CD14-positive monocyte (primary cell): ENCODE results near the gene KCNC1. TPM values are rescaled to one million over a fixed set of nuclear protein-coding genes. Genes with fewer than 3 reads are reported as not detected.

Source experiments
- DNase-seq, 3 donors: peaks; one replicate each; pipeline ENCODE4 v3.0.0-alpha.2; 2011 to 2022
- H2AFZ ChIP-seq: 2 replicates; pipeline ENCODE4 v1.6.0; 2012; ENCODE audit warnings: mild to moderate bottlenecking, low read depth, low read length, inconsistent platforms; ENCODE audit not compliant: insufficient read depth, poor library complexity, severe bottlenecking
- H3K27ac ChIP-seq, 2 donors: 1 replicate in 1 of 2; 2 replicates in 1 of 2; pipeline ENCODE4 v1.5.1; 2012 to 2013; ENCODE audit warnings: low read length in 2 of 2, control low read depth in 1 of 2, inconsistent platforms in 1 of 2, low read depth in 1 of 2, mild to moderate bottlenecking in 1 of 2
- H3K27me3 ChIP-seq, 2 donors: one replicate each; pipeline versions ENCODE4 v1.6.0 to v1.6.1; 2011 to 2013; ENCODE audit warnings: low read length in 2 of 2; ENCODE audit not compliant: control insufficient read depth in 2 of 2, insufficient read depth in 2 of 2
- H3K36me3 ChIP-seq, 2 donors: replicated peaks in 1 of 2; 1 replicate in 1 of 2; 2 replicates in 1 of 2; pipeline versions ENCODE4 v1.5.1 to v1.6.1; 2012 to 2013; ENCODE audit warnings: low read length in 2 of 2, control low read depth in 1 of 2, inconsistent platforms in 1 of 2, mild to moderate bottlenecking in 1 of 2; ENCODE audit not compliant: insufficient read depth in 2 of 2, control insufficient read depth in 1 of 2
- H3K4me1 ChIP-seq, 2 donors: 1 replicate in 1 of 2; 2 replicates in 1 of 2; pipeline versions ENCODE4 v1.5.1 to v1.6.1; 2012 to 2013; ENCODE audit warnings: low read length in 2 of 2, control low read depth in 1 of 2, inconsistent platforms in 1 of 2, mild to moderate bottlenecking in 1 of 2, moderate library complexity in 1 of 2; ENCODE audit not compliant: insufficient read depth in 2 of 2, control insufficient read depth in 1 of 2
- H3K4me2 ChIP-seq: replicated peaks from 2 replicates; pipeline ENCODE3; 2012; ENCODE audit warnings: low read length, moderate library complexity, mild to moderate bottlenecking; ENCODE audit not compliant: poor library complexity, severe bottlenecking; ENCODE audit errors: extremely low read depth
- H3K4me3 ChIP-seq, 3 experiments: fragments of 200-600 bp in 1 of 3; sonication (generic) in 1 of 3; replicated peaks in 1 of 3; 1 replicate in 2 of 3; 2 replicates in 1 of 3; pipeline ENCODE4 v1.5.1; 2011 to 2013; ENCODE audit warnings: low read length in 3 of 3, mild to moderate bottlenecking in 3 of 3, control low read depth in 2 of 3, low read depth in 2 of 3, inconsistent platforms in 1 of 3, moderate library complexity in 1 of 3
- H3K79me2 ChIP-seq: 2 replicates; pipeline ENCODE4 v1.6.0; 2012; ENCODE audit warnings: mild to moderate bottlenecking, control low read depth, inconsistent platforms, low read length, moderate library complexity; ENCODE audit not compliant: insufficient read depth
- H3K9ac ChIP-seq: 2 replicates; pipeline ENCODE4 v1.6.0; 2017; ENCODE audit warnings: low read length, mild to moderate bottlenecking; ENCODE audit not compliant: insufficient read depth, poor library complexity, severe bottlenecking
- H3K9me3 ChIP-seq, 2 donors: replicated peaks in 1 of 2; 1 replicate in 1 of 2; 2 replicates in 1 of 2; pipeline versions ENCODE4 v1.5.1 to v1.6.1; 2012 to 2013; ENCODE audit warnings: low read length in 2 of 2, control low read depth in 1 of 2; ENCODE audit not compliant: control insufficient read depth in 1 of 2, insufficient read depth in 1 of 2
- H4K20me1 ChIP-seq: 2 replicates; pipeline ENCODE4 v1.6.0; 2012; ENCODE audit warnings: mild to moderate bottlenecking, low read length, control low read depth, moderate library complexity; ENCODE audit not compliant: insufficient read depth
- H3K27ac Mint-ChIP-seq, 7 donors: one replicate each; pipeline ENCODE4 v1.8.0; 2020; ENCODE audit warnings: mild to moderate bottlenecking in 7 of 7, mixed read lengths in 7 of 7, moderate library complexity in 6 of 7, inconsistent platforms in 2 of 7
- H3K27me3 Mint-ChIP-seq, 3 donors: one replicate each; pipeline ENCODE4 v1.8.0; 2021 to 2022; ENCODE audit warnings: low read depth in 3 of 3, mild to moderate bottlenecking in 3 of 3, mixed read lengths in 3 of 3, moderate library complexity in 3 of 3, inconsistent platforms in 1 of 3
- H3K36me3 Mint-ChIP-seq, 2 donors: one replicate each; pipeline ENCODE4 v1.8.0; 2020; ENCODE audit warnings: mixed read lengths in 2 of 2, inconsistent platforms in 1 of 2, mild to moderate bottlenecking in 1 of 2
- H3K4me1 Mint-ChIP-seq: one replicate; pipeline ENCODE4 v1.8.0; 2020; ENCODE audit warnings: mild to moderate bottlenecking, mixed read lengths
- H3K4me3 Mint-ChIP-seq, 2 donors: one replicate each; pipeline ENCODE4 v1.8.0; 2020; ENCODE audit warnings: mild to moderate bottlenecking in 2 of 2, mixed read lengths in 2 of 2, moderate library complexity in 1 of 2
- H3K9me3 Mint-ChIP-seq, 7 donors: one replicate each; pipeline ENCODE4 v1.8.0; 2020 to 2022; ENCODE audit warnings: mixed read lengths in 7 of 7, mild to moderate bottlenecking in 6 of 7, moderate library complexity in 6 of 7, inconsistent platforms in 2 of 7
- WGBS: methylation state at CpG from one replicate; pipeline ENCODE4 v1.1.5; 2013; ENCODE audit warnings: missing lambda C conversion rate; ENCODE audit not compliant: insufficient coverage; 5-methylcytosine and 5-hydroxymethylcytosine counted together
- intact Hi-C, 2 donors: fragments of 100-400 bp; cut with micrococcal nuclease; formaldehyde crosslinking; loops; one replicate each; pipeline versions ENCODE4 v1.15.0 to v1.15.1; 2023
- polyA plus RNA-seq, 3 donors: library from polyadenylated mRNA; depleted of rRNA in 1 of 3; unstranded in 2 of 3; stranded (reverse) in 1 of 3; fragments of 300-500 nt in 2 of 3; fragments of >200 nt in 1 of 3; fragmentation: Illumina TruSeq in 2 of 3; gene quantifications; 1 replicate in 2 of 3; 2 replicates in 1 of 3; pipeline ENCODE4 v1.2.3, GENCODE V29; 2012 to 2021
- TF ChIP-seq, protein P1 (sequence below): fragments of 200-600 bp; IDR thresholded peaks from one replicate; pipeline ENCODE4 v1.8.0; 2022; ENCODE audit warnings: antibody characterized with exemption, mild to moderate bottlenecking

KCNC1 gene
- polyA plus RNA-seq, 3 donors = not detected

- no peak for DNase-seq
- no peaks in the 10 kb centered on the region for H3K4me1 ChIP-seq
- no peaks in the 10 kb centered on the region for H4K20me1 ChIP-seq
- Mint-ChIP-seq H3K36me3 (no peaks in the 10 kb centered on the region), H3K27me3 (peaks cover 8 to 14% (median 11%) of the 10 kb centered on the region in 3 donors), H3K4me3 (no peak overlapping the region), H3K9me3 (no peaks in the 10 kb centered on the region), H3K27ac (no peak overlapping the region), H3K4me1 (no peaks in the 10 kb centered on the region)
- no peak overlapping the region for H3K27ac ChIP-seq
- no peaks in the 10 kb centered on the region for H3K9me3 ChIP-seq
- TF ChIP-seq, protein P1, sequence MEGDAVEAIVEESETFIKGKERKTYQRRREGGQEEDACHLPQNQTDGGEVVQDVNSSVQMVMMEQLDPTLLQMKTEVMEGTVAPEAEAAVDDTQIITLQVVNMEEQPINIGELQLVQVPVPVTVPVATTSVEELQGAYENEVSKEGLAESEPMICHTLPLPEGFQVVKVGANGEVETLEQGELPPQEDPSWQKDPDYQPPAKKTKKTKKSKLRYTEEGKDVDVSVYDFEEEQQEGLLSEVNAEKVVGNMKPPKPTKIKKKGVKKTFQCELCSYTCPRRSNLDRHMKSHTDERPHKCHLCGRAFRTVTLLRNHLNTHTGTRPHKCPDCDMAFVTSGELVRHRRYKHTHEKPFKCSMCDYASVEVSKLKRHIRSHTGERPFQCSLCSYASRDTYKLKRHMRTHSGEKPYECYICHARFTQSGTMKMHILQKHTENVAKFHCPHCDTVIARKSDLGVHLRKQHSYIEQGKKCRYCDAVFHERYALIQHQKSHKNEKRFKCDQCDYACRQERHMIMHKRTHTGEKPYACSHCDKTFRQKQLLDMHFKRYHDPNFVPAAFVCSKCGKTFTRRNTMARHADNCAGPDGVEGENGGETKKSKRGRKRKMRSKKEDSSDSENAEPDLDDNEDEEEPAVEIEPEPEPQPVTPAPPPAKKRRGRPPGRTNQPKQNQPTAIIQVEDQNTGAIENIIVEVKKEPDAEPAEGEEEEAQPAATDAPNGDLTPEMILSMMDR = no peak
- no peak overlapping the region for H2AFZ ChIP-seq
- H3K4me2 ChIP-seq = no peak overlapping the region
- intact Hi-C loops = no loop called here
- no peak overlapping the region for H3K9ac ChIP-seq
- 86% methylated on average over 10 of the region's 11 CpGs for WGBS
- no peak overlapping the region for H3K4me3 ChIP-seq
- no peaks in the 10 kb centered on the region for H3K27me3 ChIP-seq
- no peaks in the 10 kb centered on the region for H3K79me2 ChIP-seq
- no peaks in the 10 kb centered on the region for H3K36me3 ChIP-seq
Observed at GRCh38 chr11:17746096-17746495, 11.5 kb downstream of the KCNC1 start.

DNA sequence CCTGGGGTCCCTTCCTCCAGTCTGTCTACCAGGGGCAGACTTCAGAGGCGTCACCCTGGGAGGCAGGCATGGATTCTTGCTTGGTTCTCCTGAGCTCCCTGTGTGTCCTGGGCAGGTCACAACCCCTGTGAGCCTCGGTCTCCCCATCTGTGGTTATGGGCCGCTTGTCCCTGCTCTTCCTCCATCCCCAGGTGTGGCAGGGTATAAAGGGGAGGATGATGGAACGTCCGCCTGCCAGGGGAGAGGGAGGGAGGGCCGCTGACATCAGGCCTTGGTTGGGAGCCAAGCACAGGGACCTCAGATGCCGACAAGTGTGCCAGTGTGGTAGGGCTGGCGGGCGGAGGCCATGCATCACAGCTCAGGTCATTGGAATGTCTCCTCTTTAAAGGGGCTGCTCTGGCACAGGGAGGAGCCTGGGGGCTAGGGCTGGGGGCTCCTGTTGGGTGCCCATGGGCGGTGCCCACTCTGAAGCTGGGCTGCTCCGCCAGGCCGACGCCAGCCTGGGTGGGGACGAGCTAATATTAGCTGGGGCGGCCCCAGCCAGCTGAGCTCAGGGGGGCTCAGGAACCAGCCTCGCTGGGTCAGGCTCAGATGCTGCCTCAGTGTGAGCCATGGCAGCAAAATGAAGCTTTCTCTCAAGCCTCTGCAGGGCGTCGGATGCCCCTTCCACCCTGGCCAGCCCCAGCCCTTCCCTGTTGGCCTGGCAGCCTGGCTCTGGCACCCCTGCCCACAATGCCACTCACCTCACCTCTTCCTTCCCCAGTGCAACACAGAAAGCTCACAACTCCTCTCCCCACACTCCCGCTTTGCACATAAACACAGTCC, 12.8 kb downstream of the KCNC1 start:
- H3K4me1 Mint-ChIP-seq = no peaks in the 10 kb centered on the region
- 86% methylated on average over 19 of the region's 19 CpGs for WGBS
- H3K4me1 ChIP-seq = no peaks in the 10 kb centered on the region
- H3K36me3 ChIP-seq = no peaks in the 10 kb centered on the region
- peaks cover 7 to 10% (median 10%) of the 10 kb centered on the region in 3 donors for H3K27me3 Mint-ChIP-seq
- no peaks in the 10 kb centered on the region for H3K36me3 Mint-ChIP-seq
- no peak overlapping the region for H2AFZ ChIP-seq
- no peak overlapping the region for H3K9ac ChIP-seq
- no peak overlapping the region for H3K27ac Mint-ChIP-seq
- no peak overlapping the region for H3K4me2 ChIP-seq
- H3K79me2 ChIP-seq = no peaks in the 10 kb centered on the region
- no peaks in the 10 kb centered on the region for H3K9me3 Mint-ChIP-seq
- DNase-seq = no peak
- intact Hi-C loops = no loop called here
- no peaks in the 10 kb centered on the region for H3K9me3 ChIP-seq
- H4K20me1 ChIP-seq = no peaks in the 10 kb centered on the region
- H3K27ac ChIP-seq = no peak overlapping the region
- H3K4me3 Mint-ChIP-seq = no peak overlapping the region
- no peak overlapping the region for H3K4me3 ChIP-seq
- TF ChIP-seq, protein P1 = no peak
- H3K27me3 ChIP-seq = no peaks in the 10 kb centered on the region
